Chondrocyte (in vitro differentiated cells): ENCODE data around the gene UVRAG. TPM values are rescaled to one million over a fixed set of nuclear protein-coding genes. Genes with fewer than 3 reads are reported as not detected.

Experiments
- DNase-seq: peaks from one replicate; pipeline ENCODE4 v3.0.0; 2021; ENCODE audit warnings: mixed read lengths, low spot score
- H3K27ac Mint-ChIP-seq: one replicate; pipeline ENCODE4 v1.8.0; 2021; ENCODE audit warnings: mild to moderate bottlenecking, moderate library complexity, mixed read lengths; ENCODE audit not compliant: unreplicated experiment
- H3K27me3 Mint-ChIP-seq: 2 replicates; pipeline ENCODE4 v1.8.0; 2021; ENCODE audit warnings: low read depth, mixed read lengths
- H3K36me3 Mint-ChIP-seq: 2 replicates; pipeline ENCODE4 v1.8.0; 2021; ENCODE audit warnings: low read depth, mixed read lengths
- H3K4me1 Mint-ChIP-seq: 2 replicates; pipeline ENCODE4 v1.8.0; 2021; ENCODE audit warnings: low read depth, mild to moderate bottlenecking, mixed read lengths
- H3K4me3 Mint-ChIP-seq: one replicate; pipeline ENCODE4 v1.8.0; 2021; ENCODE audit warnings: mild to moderate bottlenecking, moderate library complexity, mixed read lengths; ENCODE audit not compliant: unreplicated experiment
- H3K9me3 Mint-ChIP-seq: 2 replicates; pipeline ENCODE4 v1.8.0; 2021; ENCODE audit warnings: low read depth, mixed read lengths
- total RNA-seq: library from RNA; stranded (reverse); gene quantifications from 3 replicates; pipeline ENCODE4 v1.2.1, GENCODE V29; 2021
- TF ChIP-seq, protein P1 (sequence below): fragments of 200-600 bp; sonication (generic); IDR thresholded peaks from 2 replicates; pipeline ENCODE4 v1.5.0; 2021; ENCODE audit warnings: antibody characterized with exemption, mild to moderate bottlenecking, moderate library complexity

UVRAG gene
- total RNA-seq, 1 donor from 2014 or later = 16.9 TPM

DNA sequence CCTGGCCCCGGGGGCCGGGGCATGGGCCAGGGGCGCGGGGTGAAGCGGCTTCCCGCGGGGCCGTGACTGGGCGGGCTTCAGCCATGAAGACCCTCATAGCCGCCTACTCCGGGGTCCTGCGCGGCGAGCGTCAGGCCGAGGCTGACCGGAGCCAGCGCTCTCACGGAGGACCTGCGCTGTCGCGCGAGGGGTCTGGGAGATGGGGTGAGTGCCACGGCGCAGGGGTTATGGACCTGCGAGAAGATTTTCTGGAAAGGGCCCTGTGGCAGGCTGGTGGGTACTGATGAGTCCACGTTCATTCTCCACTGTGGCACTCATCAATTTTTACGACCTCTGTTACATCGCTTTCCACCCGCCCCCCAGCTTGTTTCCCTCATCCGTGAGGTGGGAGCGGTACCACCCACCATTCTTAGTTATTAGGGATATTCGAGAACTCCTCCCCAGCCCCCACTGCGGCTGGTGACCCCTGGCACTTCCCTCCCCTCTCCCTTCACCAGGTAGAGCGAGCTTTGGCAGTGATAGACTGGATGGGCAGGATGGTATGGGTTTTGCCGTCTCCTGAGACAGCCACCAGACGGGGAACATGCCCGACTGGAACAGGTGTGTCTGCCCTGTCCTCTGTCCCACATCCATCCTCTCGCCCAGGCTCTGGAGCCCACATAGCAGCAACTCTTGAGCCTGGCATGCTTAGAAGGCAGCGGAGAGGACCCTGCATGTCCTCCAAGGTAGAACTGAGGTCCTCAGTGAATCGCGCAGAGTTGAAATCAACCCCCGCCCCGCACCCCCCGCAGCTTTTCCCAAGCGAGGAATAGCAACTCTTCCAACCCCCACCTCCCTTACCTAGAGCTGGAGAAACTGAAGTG lies 45.9 kb upstream of the UVRAG start:
- Mint-ChIP-seq H3K4me3 (peak overlapping the region; percentile 68), H3K9me3 (no peaks in the 10 kb centered on the region), H3K27me3 (peaks cover 34% of the 10 kb centered on the region), H3K27ac (no peak overlapping the region), H3K4me1 (peaks cover 18% of the 10 kb centered on the region), H3K36me3 (no peaks in the 10 kb centered on the region)
- TF ChIP-seq, protein P1, sequence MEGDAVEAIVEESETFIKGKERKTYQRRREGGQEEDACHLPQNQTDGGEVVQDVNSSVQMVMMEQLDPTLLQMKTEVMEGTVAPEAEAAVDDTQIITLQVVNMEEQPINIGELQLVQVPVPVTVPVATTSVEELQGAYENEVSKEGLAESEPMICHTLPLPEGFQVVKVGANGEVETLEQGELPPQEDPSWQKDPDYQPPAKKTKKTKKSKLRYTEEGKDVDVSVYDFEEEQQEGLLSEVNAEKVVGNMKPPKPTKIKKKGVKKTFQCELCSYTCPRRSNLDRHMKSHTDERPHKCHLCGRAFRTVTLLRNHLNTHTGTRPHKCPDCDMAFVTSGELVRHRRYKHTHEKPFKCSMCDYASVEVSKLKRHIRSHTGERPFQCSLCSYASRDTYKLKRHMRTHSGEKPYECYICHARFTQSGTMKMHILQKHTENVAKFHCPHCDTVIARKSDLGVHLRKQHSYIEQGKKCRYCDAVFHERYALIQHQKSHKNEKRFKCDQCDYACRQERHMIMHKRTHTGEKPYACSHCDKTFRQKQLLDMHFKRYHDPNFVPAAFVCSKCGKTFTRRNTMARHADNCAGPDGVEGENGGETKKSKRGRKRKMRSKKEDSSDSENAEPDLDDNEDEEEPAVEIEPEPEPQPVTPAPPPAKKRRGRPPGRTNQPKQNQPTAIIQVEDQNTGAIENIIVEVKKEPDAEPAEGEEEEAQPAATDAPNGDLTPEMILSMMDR = peak; percentile 14
- no peak for DNase-seq

DNA sequence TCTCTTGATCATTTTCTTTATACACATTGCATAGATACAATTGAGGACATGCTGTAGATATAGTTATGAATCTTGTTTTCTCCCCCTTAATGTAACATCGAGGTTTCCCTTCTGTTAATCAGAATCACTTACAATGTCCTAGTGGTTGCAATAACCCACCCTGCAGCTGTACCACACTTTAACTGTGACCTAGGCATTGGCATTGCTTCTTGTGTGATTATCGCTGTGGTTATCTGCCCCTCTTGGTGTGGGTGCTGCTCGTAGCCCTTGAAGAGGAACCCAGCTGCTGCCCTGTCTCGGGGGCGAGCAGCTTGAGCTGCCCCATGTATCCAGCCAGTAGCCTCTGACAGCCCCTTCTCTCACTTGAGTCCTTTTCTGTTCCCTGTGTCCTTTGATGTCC lies 44.9 kb upstream of the UVRAG start:
- Mint-ChIP-seq H3K27me3 (peaks cover 34% of the 10 kb centered on the region), H3K4me3 (no peak overlapping the region), H3K4me1 (peaks cover 18% of the 10 kb centered on the region), H3K9me3 (no peaks in the 10 kb centered on the region), H3K27ac (no peak overlapping the region), H3K36me3 (no peaks in the 10 kb centered on the region)
- TF ChIP-seq, protein P1 = no peak
- DNase-seq = no peak

DNA sequence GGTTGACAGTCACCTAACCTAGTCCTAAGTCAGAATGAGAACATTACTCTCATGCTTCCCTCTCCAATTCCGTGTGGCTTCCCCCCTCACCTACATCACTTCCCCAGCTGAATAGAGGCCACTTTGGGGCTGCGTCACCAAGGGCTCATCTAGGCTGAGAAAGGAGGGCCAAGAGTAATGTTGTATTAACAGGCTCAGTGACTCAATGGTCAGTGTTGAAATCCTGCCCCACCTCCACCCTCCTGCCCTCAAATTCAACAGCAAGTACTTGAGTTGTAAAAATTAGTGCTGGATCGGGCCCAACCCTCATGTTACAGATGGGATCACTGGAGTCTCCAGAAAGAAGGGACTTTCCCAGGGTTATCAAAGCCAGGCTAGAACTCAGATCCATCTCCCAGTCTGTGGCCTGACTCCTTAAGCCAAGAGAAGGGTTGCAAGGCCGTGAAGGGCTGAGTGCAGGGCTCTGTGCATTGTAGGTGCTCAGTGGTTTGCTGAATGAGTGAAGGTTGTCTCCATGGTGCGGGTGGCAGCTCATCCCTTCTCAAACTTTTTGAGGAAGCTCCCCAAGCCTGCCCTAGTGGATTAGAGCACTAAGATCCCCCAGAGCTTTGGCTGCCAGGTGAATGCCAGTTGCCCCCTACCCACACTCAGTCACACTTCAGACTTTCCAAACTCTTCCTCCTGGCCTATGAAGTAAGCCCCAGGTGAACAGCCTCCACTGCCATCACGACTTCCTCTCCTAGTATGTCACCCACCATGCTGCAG lies 43.2 kb upstream of the UVRAG start:
- Mint-ChIP-seq H3K36me3 (no peaks in the 10 kb centered on the region), H3K9me3 (no peaks in the 10 kb centered on the region), H3K27ac (no peak overlapping the region), H3K4me1 (peaks cover 15% of the 10 kb centered on the region), H3K4me3 (no peak overlapping the region), H3K27me3 (peaks cover 33% of the 10 kb centered on the region)
- TF ChIP-seq, protein P1 = no peak
- DNase-seq = peak; percentile 48

DNA sequence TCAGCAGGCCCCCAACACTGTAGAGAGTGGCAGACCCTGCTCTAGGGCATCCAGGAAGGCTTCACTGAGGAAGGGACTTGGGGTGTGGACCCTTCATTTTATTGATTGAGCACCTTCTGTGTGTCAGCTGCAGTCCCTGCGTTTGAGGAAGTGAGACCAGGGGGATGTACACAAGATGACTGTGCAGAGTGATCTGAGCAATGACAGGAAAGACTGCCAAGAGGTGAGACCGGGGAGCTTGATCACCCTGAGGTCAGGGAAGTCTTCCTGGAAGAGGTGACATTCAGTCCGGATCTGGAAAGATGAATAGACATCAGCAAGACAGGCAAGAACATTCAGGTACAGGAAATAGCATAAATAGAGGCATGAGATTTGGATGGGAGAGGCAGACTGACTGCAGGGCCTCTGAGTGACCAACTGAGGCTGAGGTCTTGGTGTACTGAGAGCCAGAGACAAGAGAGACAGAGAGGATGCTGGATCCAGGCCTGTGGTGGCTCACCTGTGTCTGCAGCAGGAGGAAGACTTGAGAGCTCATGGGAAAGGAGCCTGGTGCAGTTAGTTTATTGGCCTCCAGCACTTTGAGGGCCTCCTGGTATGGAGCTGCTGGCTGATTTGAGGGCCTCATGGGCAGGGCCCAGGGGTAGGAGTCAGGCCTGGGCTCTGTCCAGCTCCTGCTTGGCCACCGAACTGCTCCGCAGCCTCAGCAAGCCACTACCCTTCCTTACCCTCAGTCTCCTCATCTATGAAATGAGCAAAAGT lies 41.2 kb upstream of the UVRAG start:
- Mint-ChIP-seq H3K9me3 (no peaks in the 10 kb centered on the region), H3K27me3 (peaks cover 28% of the 10 kb centered on the region), H3K4me1 (peaks cover 3% of the 10 kb centered on the region), H3K27ac (no peak overlapping the region), H3K4me3 (no peak overlapping the region), H3K36me3 (no peaks in the 10 kb centered on the region)
- peak; percentile 44 for DNase-seq
- TF ChIP-seq, protein P1 = no peak

DNA sequence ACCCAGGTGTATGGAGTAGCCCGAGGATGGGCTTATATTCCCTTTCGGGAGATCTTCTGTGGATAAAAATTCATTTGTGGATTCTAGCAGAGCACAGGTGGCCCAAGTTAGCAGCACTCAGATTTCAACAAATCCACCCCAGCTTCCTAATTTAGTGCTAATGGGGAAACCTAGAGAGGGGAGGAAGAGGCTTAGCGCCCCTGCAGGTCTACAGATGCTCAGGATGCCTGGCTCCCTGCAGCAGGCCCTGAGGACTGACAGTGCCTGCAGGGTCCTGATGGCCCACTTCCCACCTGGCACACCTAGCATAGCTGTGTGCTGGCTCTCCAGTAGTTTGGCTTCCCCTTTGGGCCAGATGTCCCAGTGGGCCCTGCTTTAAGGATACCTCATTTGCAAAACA lies 40.0 kb upstream of the UVRAG start:
- TF ChIP-seq, protein P1 = no peak
- Mint-ChIP-seq H3K4me1 (no peaks in the 10 kb centered on the region), H3K4me3 (no peak overlapping the region), H3K9me3 (no peaks in the 10 kb centered on the region), H3K36me3 (no peaks in the 10 kb centered on the region), H3K27ac (no peak overlapping the region), H3K27me3 (peaks cover 18% of the 10 kb centered on the region)
- DNase-seq = peak; percentile 25
